Measurements from ENCODE around the gene CLTA. TPM values are rescaled to one million over a fixed set of nuclear protein-coding genes. Genes with fewer than 3 reads are reported as not detected.

Gene CLTA
- total RNA-seq, 2 donors from 2014 or later: 210 to 259 TPM

DNA sequence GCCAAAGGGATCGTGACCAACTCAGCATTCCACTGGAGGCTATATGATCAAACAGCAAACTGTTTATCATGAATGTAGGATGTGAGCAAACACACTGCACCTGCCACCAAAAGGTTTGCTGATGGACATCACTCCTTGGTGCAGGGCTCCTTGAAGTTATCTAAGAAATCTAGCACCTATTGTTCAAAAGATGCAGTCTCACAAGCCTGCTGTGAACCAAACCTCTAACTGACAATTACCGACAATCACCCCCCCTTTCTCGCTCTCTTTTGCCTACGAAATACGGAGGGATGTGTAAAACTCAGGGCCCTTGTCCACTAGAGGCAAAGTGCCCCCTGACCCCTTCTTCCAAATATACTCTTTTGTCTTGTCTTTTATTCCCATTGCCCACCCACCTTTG is 2.5 kb upstream of the CLTA start:
- intact Hi-C loops (cut with DNase I): loop anchor here (2.0 kb wide), 1 partner anchor 141 kb away; no protein-coding TSS in a partner anchor
- no peak for DNase-seq (ENCODE audit: low spot score)
- H3K27ac ChIP-seq: no peak overlapping the region
- WGBS: 62% methylated on average over 5 of the region's 5 CpGs
- no peak for TF ChIP-seq POLR2A (IDR thresholded peaks at IDR 0.05)
- TF ChIP-seq, protein P1, sequence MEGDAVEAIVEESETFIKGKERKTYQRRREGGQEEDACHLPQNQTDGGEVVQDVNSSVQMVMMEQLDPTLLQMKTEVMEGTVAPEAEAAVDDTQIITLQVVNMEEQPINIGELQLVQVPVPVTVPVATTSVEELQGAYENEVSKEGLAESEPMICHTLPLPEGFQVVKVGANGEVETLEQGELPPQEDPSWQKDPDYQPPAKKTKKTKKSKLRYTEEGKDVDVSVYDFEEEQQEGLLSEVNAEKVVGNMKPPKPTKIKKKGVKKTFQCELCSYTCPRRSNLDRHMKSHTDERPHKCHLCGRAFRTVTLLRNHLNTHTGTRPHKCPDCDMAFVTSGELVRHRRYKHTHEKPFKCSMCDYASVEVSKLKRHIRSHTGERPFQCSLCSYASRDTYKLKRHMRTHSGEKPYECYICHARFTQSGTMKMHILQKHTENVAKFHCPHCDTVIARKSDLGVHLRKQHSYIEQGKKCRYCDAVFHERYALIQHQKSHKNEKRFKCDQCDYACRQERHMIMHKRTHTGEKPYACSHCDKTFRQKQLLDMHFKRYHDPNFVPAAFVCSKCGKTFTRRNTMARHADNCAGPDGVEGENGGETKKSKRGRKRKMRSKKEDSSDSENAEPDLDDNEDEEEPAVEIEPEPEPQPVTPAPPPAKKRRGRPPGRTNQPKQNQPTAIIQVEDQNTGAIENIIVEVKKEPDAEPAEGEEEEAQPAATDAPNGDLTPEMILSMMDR (IDR thresholded peaks at IDR 0.05): no peak
- no peak for TF ChIP-seq POLR2AphosphoS5 (IDR thresholded peaks at IDR 0.05)
- H3K27me3 ChIP-seq (replicated peaks; ENCODE audit: insufficient read depth): no peaks in the 10 kb centered on the region
- H3K4me3 ChIP-seq: no peak overlapping the region
- no peaks in the 10 kb centered on the region for H3K9me3 ChIP-seq
- H3K4me1 ChIP-seq (replicated peaks): peaks cover 5% of the 10 kb centered on the region
- no peaks in the 10 kb centered on the region for H3K36me3 ChIP-seq

- WGBS: 7% methylated on average over 9 of the region's 9 CpGs
- TF ChIP-seq POLR2A (IDR thresholded peaks at IDR 0.05) (no peak), POLR2AphosphoS5 (IDR thresholded peaks at IDR 0.05) (no peak)
- TF ChIP-seq, protein P1 (IDR thresholded peaks at IDR 0.05): no peak
- intact Hi-C loops (cut with DNase I): loop anchor here (2.0 to 10.0 kb wide), 3 partner anchors 47 to 139 kb away; partner anchors contain the start of gene GNE
- H3K36me3 ChIP-seq: no peaks in the 10 kb centered on the region
- peak overlapping the region; percentile 95 to 96 for H3K4me3 ChIP-seq
- H3K27me3 ChIP-seq (replicated peaks; ENCODE audit: insufficient read depth): no peaks in the 10 kb centered on the region
- H3K27ac ChIP-seq: peak overlapping the region; percentile 81 to 90
- H3K4me1 ChIP-seq (replicated peaks): peaks cover 5% of the 10 kb centered on the region
- H3K9me3 ChIP-seq: no peaks in the 10 kb centered on the region
- no peak for DNase-seq (ENCODE audit: low spot score)
Measured at GRCh38 chr9:36189976-36190375, 745 bp upstream of the CLTA start.

DNA sequence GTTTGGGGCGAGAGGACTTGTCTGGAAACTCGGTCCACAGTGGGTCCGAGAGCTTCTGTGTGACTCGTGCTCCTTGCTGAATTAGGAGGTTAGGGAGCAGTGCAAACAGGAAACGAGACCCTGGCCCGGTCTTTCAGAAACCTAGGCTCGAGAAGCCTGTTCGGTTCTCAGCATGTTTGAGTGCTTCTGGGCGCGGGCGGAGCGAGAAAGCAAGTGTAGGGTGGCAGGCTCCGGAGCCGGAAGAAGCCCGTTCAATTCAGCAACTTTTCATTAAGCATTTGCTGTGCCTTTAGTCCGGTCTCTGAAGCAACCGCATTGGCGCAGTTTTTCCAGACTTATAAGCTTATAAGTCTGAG is 547 bp downstream of the CLTA start:
- Histone ChIP-seq H3K4me3 (peak overlapping the region; percentile 95 to 96), H3K36me3 (no peaks in the 10 kb centered on the region), H3K27me3 (replicated peaks; ENCODE audit: insufficient read depth) (no peaks in the 10 kb centered on the region), H3K27ac (peak overlapping the region; percentile 81 to 90), H3K4me1 (replicated peaks) (peaks cover 5% of the 10 kb centered on the region), H3K9me3 (no peaks in the 10 kb centered on the region)
- 0% methylated on average over 18 of the region's 18 CpGs for WGBS
- intact Hi-C loops (cut with DNase I): loop anchor here (2.0 to 10.0 kb wide), 2 partner anchors 48 to 64 kb away; partner anchors contain the start of gene GNE
- TF ChIP-seq POLR2AphosphoS5 (IDR thresholded peaks at IDR 0.05) (no peak), POLR2A (IDR thresholded peaks at IDR 0.05) (no peak)
- TF ChIP-seq, protein P1 (IDR thresholded peaks at IDR 0.05): no peak
- no peak for DNase-seq (ENCODE audit: low spot score)

GRCh38 chr9:36191686-36192085 is 965 bp downstream of the CLTA start:
- no peak for DNase-seq (ENCODE audit: low spot score)
- intact Hi-C loops (cut with DNase I): loop anchor here (2.0 to 10.0 kb wide), 2 partner anchors 49 to 63 kb away; partner anchors contain the start of gene GNE
- Histone ChIP-seq H3K36me3 (no peaks in the 10 kb centered on the region), H3K27ac (peak overlapping the region; percentile 81 to 90), H3K9me3 (no peaks in the 10 kb centered on the region), H3K4me3 (peak overlapping the region; percentile 95 to 96), H3K27me3 (replicated peaks; ENCODE audit: insufficient read depth) (no peaks in the 10 kb centered on the region), H3K4me1 (replicated peaks) (peaks cover 5% of the 10 kb centered on the region)
- WGBS: under 1% methylated on average over 7 of the region's 7 CpGs
- TF ChIP-seq POLR2A (IDR thresholded peaks at IDR 0.05) (no peak), POLR2AphosphoS5 (IDR thresholded peaks at IDR 0.05) (no peak)
- TF ChIP-seq, protein P1 (IDR thresholded peaks at IDR 0.05): no peak

GRCh38 chr9:36192196-36192595 is 1.5 kb downstream of the CLTA start:
- TF ChIP-seq, protein P1 (IDR thresholded peaks at IDR 0.05): no peak
- TF ChIP-seq POLR2AphosphoS5 (IDR thresholded peaks at IDR 0.05): no peak
- 63% methylated on average over 4 of the region's 4 CpGs for WGBS

More at GRCh38 chr9:36192196-36192595, 1.5 kb downstream of the CLTA start:
- Histone ChIP-seq H3K4me1 (replicated peaks) (peaks cover 5% of the 10 kb centered on the region), H3K4me3 (peak overlapping the region; percentile 95 to 96), H3K27me3 (replicated peaks; ENCODE audit: insufficient read depth) (no peaks in the 10 kb centered on the region), H3K9me3 (no peaks in the 10 kb centered on the region), H3K27ac (no peak overlapping the region), H3K36me3 (no peaks in the 10 kb centered on the region)
- intact Hi-C loops (cut with DNase I): loop anchor here (10.0 kb wide), 1 partner anchor 63 kb away; the partner anchor contains the start of gene GNE
- no peak for DNase-seq (ENCODE audit: low spot score)

Data from prostate gland (tissue), 2 donors.